H9 (cell line): ENCODE measurements around the gene DYNC1H1. TPM values are rescaled to one million over a fixed set of nuclear protein-coding genes. Genes with fewer than 3 reads are reported as not detected.

Experiments used
- DNase-seq: peaks from one replicate; pipeline ENCODE4 v3.0.0-alpha.2; 2017
- H2AFZ ChIP-seq: one replicate; pipeline ENCODE4 v1.6.1; 2013; ENCODE audit warnings: mild to moderate bottlenecking, low read length, control low read depth, moderate library complexity
- H2AK5ac ChIP-seq: 2 replicates; pipeline ENCODE4 v1.6.1; 2013; ENCODE audit warnings: low read length, control low read depth, mixed read lengths; ENCODE audit not compliant: insufficient read length
- H2BK120ac ChIP-seq: one replicate; pipeline ENCODE4 v1.6.1; 2013; ENCODE audit warnings: low read depth, mild to moderate bottlenecking, low read length, control low read depth, inconsistent platforms; ENCODE audit not compliant: poor library complexity, severe bottlenecking
- H2BK12ac ChIP-seq: 2 replicates; pipeline ENCODE4 v1.6.1; 2013; ENCODE audit warnings: low read length, control low read depth, mixed read lengths, low read depth; ENCODE audit not compliant: insufficient read length
- H2BK15ac ChIP-seq: 2 replicates; pipeline ENCODE4 v1.6.1; 2013; ENCODE audit warnings: low read depth, low read length, control low read depth
- H2BK20ac ChIP-seq: one replicate; pipeline ENCODE4 v1.6.1; 2013; ENCODE audit warnings: low read depth, mild to moderate bottlenecking, low read length, control low read depth, inconsistent platforms; ENCODE audit not compliant: poor library complexity, severe bottlenecking
- H2BK5ac ChIP-seq: 2 replicates; pipeline ENCODE4 v1.6.1; 2013; ENCODE audit warnings: low read length, control low read depth, mixed read lengths; ENCODE audit not compliant: insufficient read length
- H3K14ac ChIP-seq: 2 replicates; pipeline ENCODE4 v1.6.1; 2013; ENCODE audit warnings: low read length, control low read depth; ENCODE audit not compliant: insufficient read depth
- H3K18ac ChIP-seq: 2 replicates; pipeline ENCODE4 v1.6.1; 2013; ENCODE audit warnings: low read depth, mild to moderate bottlenecking, mixed read lengths, low read length, control low read depth; ENCODE audit not compliant: insufficient read length
- H3K23ac ChIP-seq: 2 replicates; pipeline ENCODE4 v1.6.1; 2013; ENCODE audit warnings: low read length, control low read depth, mixed read lengths, low read depth; ENCODE audit not compliant: insufficient read length
- H3K23me2 ChIP-seq: 2 replicates; pipeline ENCODE4 v1.6.1; 2013; ENCODE audit warnings: low read depth, mild to moderate bottlenecking, mixed read lengths, low read length, control low read depth; ENCODE audit not compliant: insufficient read length, poor library complexity, severe bottlenecking
- H3K27ac ChIP-seq: 2 replicates; pipeline ENCODE4 v1.5.1; 2013; ENCODE audit warnings: low read length, control low read depth, mixed read lengths, low read depth; ENCODE audit not compliant: insufficient read length
- H3K27me3 ChIP-seq: 2 replicates; pipeline ENCODE4 v1.6.1; 2013; ENCODE audit warnings: low read length, control low read depth, inconsistent platforms; ENCODE audit not compliant: insufficient read depth
- H3K4ac ChIP-seq: 2 replicates; pipeline ENCODE4 v1.6.1; 2013; ENCODE audit warnings: low read depth, mild to moderate bottlenecking, control low read depth, inconsistent platforms, low read length, moderate library complexity
- H3K4me1 ChIP-seq: 2 replicates; pipeline ENCODE4 v1.6.1; 2013; ENCODE audit warnings: low read length, control low read depth, inconsistent platforms; ENCODE audit not compliant: insufficient read depth
- H3K4me2 ChIP-seq: 2 replicates; pipeline ENCODE4 v1.6.1; 2013; ENCODE audit warnings: low read length, control low read depth, mixed read lengths; ENCODE audit not compliant: insufficient read length, insufficient read depth
- H3K56ac ChIP-seq: 2 replicates; pipeline ENCODE4 v1.6.1; 2013; ENCODE audit warnings: low read depth, mild to moderate bottlenecking, mixed read lengths, low read length, control low read depth; ENCODE audit not compliant: insufficient read length
- H3K79me1 ChIP-seq: 2 replicates; pipeline ENCODE4 v1.6.1; 2013; ENCODE audit warnings: low read depth, mild to moderate bottlenecking, moderate library complexity, low read length, control low read depth, inconsistent platforms; ENCODE audit not compliant: insufficient read depth, poor library complexity, severe bottlenecking
- H3K79me2 ChIP-seq: 2 replicates; pipeline ENCODE4 v1.6.1; 2013; ENCODE audit warnings: low read length, control low read depth, inconsistent platforms; ENCODE audit not compliant: insufficient read depth
- H3K9ac ChIP-seq: 2 replicates; pipeline ENCODE4 v1.6.1; 2013; ENCODE audit warnings: low read length, control low read depth, mixed read lengths; ENCODE audit not compliant: insufficient read length; ENCODE audit errors: extremely low read depth
- H3K9me3 ChIP-seq: one replicate; pipeline ENCODE4 v1.6.1; 2013; ENCODE audit warnings: low read depth, low read length, inconsistent platforms; ENCODE audit not compliant: control insufficient read depth
- H3T11ph ChIP-seq: one replicate; pipeline ENCODE4 v1.6.1; 2013; ENCODE audit warnings: mild to moderate bottlenecking, low read length, control low read depth, inconsistent platforms
- H4K20me1 ChIP-seq: one replicate; pipeline ENCODE4 v1.6.1; 2013; ENCODE audit not compliant: control insufficient read depth, insufficient read length, insufficient read depth
- H4K5ac ChIP-seq: 2 replicates; pipeline ENCODE4 v1.6.1; 2013; ENCODE audit warnings: low read depth, mild to moderate bottlenecking, mixed read lengths, low read length, control low read depth; ENCODE audit not compliant: insufficient read length
- H4K8ac ChIP-seq: replicated peaks from 2 replicates; pipeline ENCODE4 v1.6.1; 2013; ENCODE audit warnings: low read length, control low read depth, mixed read lengths, low read depth; ENCODE audit not compliant: insufficient read length
- H4K91ac ChIP-seq: 2 replicates; pipeline ENCODE4 v1.6.1; 2013; ENCODE audit warnings: low read depth, mild to moderate bottlenecking, moderate library complexity, mixed read lengths, low read length, control low read depth; ENCODE audit not compliant: insufficient read length
- H3K27ac Mint-ChIP-seq, 3 experiments: 2 replicates in 2 of 3; 3 replicates in 1 of 3; pipeline ENCODE4 v1.8.0; 2020 to 2021; ENCODE audit warnings: mixed read lengths in 3 of 3, mild to moderate bottlenecking in 1 of 3, moderate library complexity in 1 of 3
- H3K27me3 Mint-ChIP-seq: 2 replicates; pipeline ENCODE4 v1.8.0; 2021; ENCODE audit warnings: low read depth, mild to moderate bottlenecking, moderate library complexity, mixed read lengths
- H3K36me3 Mint-ChIP-seq, 3 experiments: 2 replicates in 2 of 3; 3 replicates in 1 of 3; pipeline ENCODE4 v1.8.0; 2020 to 2021; ENCODE audit warnings: low read depth in 3 of 3, mixed read lengths in 3 of 3; ENCODE audit not compliant: insufficient read depth in 1 of 3
- H3K4me1 Mint-ChIP-seq, 2 experiments: 2 replicates each; pipeline ENCODE4 v1.8.0; 2020; ENCODE audit warnings: mixed read lengths in 2 of 2
- H3K4me3 Mint-ChIP-seq, 2 experiments: 2 replicates in 1 of 2; 3 replicates in 1 of 2; pipeline ENCODE4 v1.8.0; 2020 to 2021; ENCODE audit warnings: mild to moderate bottlenecking in 2 of 2, mixed read lengths in 2 of 2, moderate library complexity in 1 of 2
- H3K9me3 Mint-ChIP-seq, 2 experiments: 2 replicates in 1 of 2; 3 replicates in 1 of 2; pipeline ENCODE4 v1.8.0; 2020; ENCODE audit warnings: mild to moderate bottlenecking in 2 of 2, mixed read lengths in 2 of 2, moderate library complexity in 1 of 2
- CTCF ChIP-seq: fragments of 200-600 bp; sonication (generic); conservative IDR thresholded peaks from 3 replicates; pipeline ENCODE4 v1.8.0; 2021; ENCODE audit warnings: antibody characterized with exemption, mild to moderate bottlenecking
- WGBS: extraction: QIAGEN DNeasy Blood & Tissue Kit; methylation state at CpG from one replicate; pipeline ENCODE4 v1.1.7; 2013; ENCODE audit warnings: missing lambda C conversion rate, low lambda C conversion rate, mixed read lengths; ENCODE audit not compliant: insufficient read length; ENCODE audit errors: extremely low coverage; 5-methylcytosine and 5-hydroxymethylcytosine counted together
- total RNA-seq: library from RNA; stranded (reverse); gene quantifications from 2 replicates; pipeline ENCODE4 v1.2.1, GENCODE V29; 2021

DYNC1H1 gene
- total RNA-seq, 1 experiment from 2014 or later: 359 TPM

DNA sequence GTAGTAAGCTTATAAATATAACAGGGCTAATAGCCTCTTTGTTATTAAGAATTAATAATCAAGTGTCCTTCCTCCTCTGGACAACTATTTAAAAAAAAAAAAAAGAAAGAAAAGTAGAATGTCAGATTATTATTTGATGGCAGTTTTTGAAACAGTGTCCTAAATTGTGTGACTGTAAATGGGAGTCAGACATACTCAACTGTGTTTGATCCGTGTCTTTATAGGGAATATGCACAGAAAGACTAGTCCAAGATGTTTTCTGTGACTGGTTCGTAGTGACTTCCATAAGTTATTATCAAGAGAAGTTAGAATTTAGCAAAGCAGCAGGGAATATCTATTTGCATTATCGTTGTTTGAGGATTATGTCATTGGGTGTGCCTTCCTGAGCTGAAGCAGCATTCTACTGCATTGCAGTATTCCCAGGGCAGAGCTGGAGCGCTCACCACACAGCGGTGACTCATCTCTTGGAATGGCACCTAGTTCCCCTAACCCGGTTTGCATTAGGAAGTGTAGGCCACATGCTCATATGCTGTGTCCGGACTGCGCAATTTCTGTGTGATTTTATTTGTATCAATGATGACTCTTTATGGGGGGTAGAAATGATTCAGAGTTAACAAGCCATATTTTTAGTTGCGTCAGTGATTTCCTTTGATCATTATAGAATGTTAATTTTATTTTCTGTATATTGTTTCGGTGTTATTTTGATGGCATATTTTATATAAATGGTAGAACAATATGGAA, 7.9 kb downstream of the DYNC1H1 start:
- no peak overlapping the region for H3K4ac ChIP-seq
- H3K27ac ChIP-seq: no peak overlapping the region
- Mint-ChIP-seq H3K36me3 (peaks cover 20 to 42% (median 35%) of the 10 kb centered on the region in 3 experiments), H3K27me3 (no peaks in the 10 kb centered on the region), H3K4me1 (peaks cover 8 to 11% of the 10 kb centered on the region in 2 experiments), H3K9me3 (no peaks in the 10 kb centered on the region), H3K4me3 (no peak overlapping the region), H3K27ac (peak overlapping the region in 1 of 3 experiments; percentile 14; a peak in 1 of 7 replicates)
- no CpG with 5 or more reads among the region's 10 CpGs for WGBS
- no peak overlapping the region for H2BK120ac ChIP-seq
- no peak overlapping the region for H2BK20ac ChIP-seq
- no peaks in the 10 kb centered on the region for H3K9me3 ChIP-seq
- no peaks in the 10 kb centered on the region; the same call in 1 of the 2 replicates for H3K4me1 ChIP-seq
- no peak overlapping the region for H3K14ac ChIP-seq
- H2BK12ac ChIP-seq: no peak overlapping the region
- DNase-seq: no peak
- H4K5ac ChIP-seq: no peak overlapping the region
- H4K8ac ChIP-seq: no peak overlapping the region
- no peak overlapping the region for H3K23ac ChIP-seq
- no peaks in the 10 kb centered on the region for H3K23me2 ChIP-seq
- no peak overlapping the region for H3T11ph ChIP-seq
- no peak overlapping the region for H3K18ac ChIP-seq
- no peak overlapping the region for H3K9ac ChIP-seq
- H4K20me1 ChIP-seq: no peaks in the 10 kb centered on the region
- H2BK5ac ChIP-seq: no peak overlapping the region
- H3K56ac ChIP-seq: no peak overlapping the region
- no peak for TF ChIP-seq CTCF
- no peak overlapping the region for H3K4me2 ChIP-seq
- H3K79me2 ChIP-seq: peaks cover 42% of the 10 kb centered on the region; the same call in 1 of the 2 replicates
- peaks cover 9% of the 10 kb centered on the region for H3K79me1 ChIP-seq
- no peak overlapping the region for H2AFZ ChIP-seq
- H2AK5ac ChIP-seq: no peak overlapping the region
- H3K27me3 ChIP-seq: no peaks in the 10 kb centered on the region
- H4K91ac ChIP-seq: no peak overlapping the region
- no peak overlapping the region for H2BK15ac ChIP-seq
